Measurements from ENCODE around the gene PITPNM1. TPM values are rescaled to one million over a fixed set of nuclear protein-coding genes. Genes with fewer than 3 reads are reported as not detected.
A peak's percentile ranks its signal among the peaks of the same experiment; 100 is the strongest.
"Not testable (repeated sequence)": the region's sequence is repeated elsewhere in the genome, so short reads cannot be mapped to it uniquely, and the experiment has no call there.

The PITPNM1 gene
- total RNA-seq, 1 donor from 2014 or later, result 36.6 TPM

DNA sequence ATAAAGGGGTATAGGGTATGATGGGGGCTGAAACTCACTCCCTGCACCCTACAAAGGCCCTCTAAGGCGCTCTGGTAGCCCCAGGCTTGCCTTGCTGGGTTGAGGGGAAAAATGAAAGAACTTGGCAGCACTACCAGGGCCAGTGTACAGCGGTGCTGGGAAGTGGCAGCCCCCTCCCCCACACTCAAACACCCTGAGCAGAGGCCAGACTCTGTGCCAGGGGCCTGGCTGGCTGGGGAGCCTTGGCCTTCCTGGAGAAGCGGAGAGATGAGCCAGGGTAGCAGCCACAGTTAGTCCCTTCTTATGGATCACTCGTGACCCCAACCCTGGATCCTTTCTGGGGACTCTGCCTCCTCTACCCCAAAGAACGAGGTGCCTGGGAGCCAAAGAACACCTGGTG is 38.8 kb downstream of the PITPNM1 start:
- DNase-seq, result no peak

GRCh38 chr11:67465530-67465929 is 39.6 kb downstream of the PITPNM1 start:
- H3K4me3 ChIP-seq, result peak overlapping the region; percentile 75
- peak overlapping the region; percentile 95 for H3K27ac ChIP-seq (replicated peaks)
- H3K27me3 ChIP-seq (ENCODE audit: low read depth); H3K36me3 ChIP-seq; DNase-seq; H3K9me3 ChIP-seq (replicated peaks); intact Hi-C loops (cut with micrococcal nuclease): not testable (repeated sequence)
- H3K4me1 ChIP-seq, result peaks cover 51% of the 10 kb centered on the region

More for the DNA sequence above, 38.8 kb downstream of the PITPNM1 start:
- TF ChIP-seq CTCF (IDR thresholded peaks at IDR 0.05; ENCODE audit: borderline replicate concordance), result no peak
- no peak overlapping the region for H3K4me3 ChIP-seq
- no peaks in the 10 kb centered on the region for H3K27me3 ChIP-seq (ENCODE audit: low read depth)
- H3K4me1 ChIP-seq, result peaks cover 51% of the 10 kb centered on the region
- peak overlapping the region; percentile 1 for H3K27ac ChIP-seq (replicated peaks)
- H3K36me3 ChIP-seq, result no peaks in the 10 kb centered on the region
- intact Hi-C loops (cut with micrococcal nuclease), result no loop called here
- no peaks in the 10 kb centered on the region for H3K9me3 ChIP-seq (replicated peaks)

- TF ChIP-seq CTCF (IDR thresholded peaks at IDR 0.05; ENCODE audit: borderline replicate concordance), result no peak
- H3K36me3 ChIP-seq, result no peaks in the 10 kb centered on the region
- no peaks in the 10 kb centered on the region for H3K9me3 ChIP-seq (replicated peaks)
- peak overlapping the region; percentile 75 for H3K4me3 ChIP-seq
- H3K27ac ChIP-seq (replicated peaks), result peak overlapping the region; percentile 95
- intact Hi-C loops (cut with micrococcal nuclease), result no loop called here
- no peaks in the 10 kb centered on the region for H3K27me3 ChIP-seq (ENCODE audit: low read depth)
- H3K4me1 ChIP-seq, result peaks cover 51% of the 10 kb centered on the region
- DNase-seq, result no peak
Observed at GRCh38 chr11:67465189-67465510, 40.0 kb downstream of the PITPNM1 start.

DNA sequence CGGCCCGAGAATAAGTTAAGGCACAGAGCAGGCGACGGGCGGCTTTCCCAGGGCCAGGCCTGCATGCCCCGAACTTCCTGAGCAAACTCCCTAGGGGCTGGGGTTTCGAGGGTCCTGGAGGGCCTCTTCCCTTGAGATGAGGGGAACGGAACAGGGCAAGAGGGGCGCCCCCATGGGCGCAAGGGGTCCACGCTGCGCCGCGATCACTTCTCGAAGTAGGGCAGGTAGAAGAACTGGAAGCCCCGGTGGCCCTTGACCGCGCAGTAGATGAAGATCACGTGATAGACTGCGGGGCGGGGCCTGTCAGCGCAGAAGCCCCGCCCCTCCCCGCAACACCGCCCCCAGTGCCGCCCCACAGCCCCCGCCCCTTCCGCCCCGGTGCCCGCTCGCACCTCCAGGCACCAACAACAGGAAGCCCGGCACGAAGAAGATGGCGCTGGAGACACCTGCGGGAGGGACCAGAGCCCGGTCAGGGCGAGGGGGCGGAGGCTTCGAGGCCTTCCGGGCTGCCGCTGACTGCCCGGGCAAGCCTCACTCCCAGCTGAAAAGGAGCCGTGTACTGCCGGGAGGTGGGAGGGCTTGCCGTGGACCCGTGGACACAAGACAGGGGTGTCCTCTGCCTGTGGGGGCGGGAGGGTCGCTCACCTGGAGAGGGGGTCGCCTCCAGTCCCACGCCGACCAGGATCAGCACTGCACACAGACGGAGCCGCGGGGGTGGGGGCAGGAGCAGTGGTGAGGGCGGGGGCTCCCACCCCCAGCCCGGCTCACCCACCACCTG is 40.6 kb downstream of the PITPNM1 start:
- Histone ChIP-seq H3K27me3 (ENCODE audit: low read depth) (no peaks in the 10 kb centered on the region), H3K27ac (replicated peaks) (peak overlapping the region; percentile 95), H3K4me3 (peak overlapping the region; percentile 75), H3K9me3 (replicated peaks) (no peaks in the 10 kb centered on the region), H3K36me3 (no peaks in the 10 kb centered on the region), H3K4me1 (peaks cover 47% of the 10 kb centered on the region)
- TF ChIP-seq CTCF (IDR thresholded peaks at IDR 0.05; ENCODE audit: borderline replicate concordance), result no peak
- intact Hi-C loops (cut with micrococcal nuclease), result no loop called here
- DNase-seq, result peak; percentile 87

DNA sequence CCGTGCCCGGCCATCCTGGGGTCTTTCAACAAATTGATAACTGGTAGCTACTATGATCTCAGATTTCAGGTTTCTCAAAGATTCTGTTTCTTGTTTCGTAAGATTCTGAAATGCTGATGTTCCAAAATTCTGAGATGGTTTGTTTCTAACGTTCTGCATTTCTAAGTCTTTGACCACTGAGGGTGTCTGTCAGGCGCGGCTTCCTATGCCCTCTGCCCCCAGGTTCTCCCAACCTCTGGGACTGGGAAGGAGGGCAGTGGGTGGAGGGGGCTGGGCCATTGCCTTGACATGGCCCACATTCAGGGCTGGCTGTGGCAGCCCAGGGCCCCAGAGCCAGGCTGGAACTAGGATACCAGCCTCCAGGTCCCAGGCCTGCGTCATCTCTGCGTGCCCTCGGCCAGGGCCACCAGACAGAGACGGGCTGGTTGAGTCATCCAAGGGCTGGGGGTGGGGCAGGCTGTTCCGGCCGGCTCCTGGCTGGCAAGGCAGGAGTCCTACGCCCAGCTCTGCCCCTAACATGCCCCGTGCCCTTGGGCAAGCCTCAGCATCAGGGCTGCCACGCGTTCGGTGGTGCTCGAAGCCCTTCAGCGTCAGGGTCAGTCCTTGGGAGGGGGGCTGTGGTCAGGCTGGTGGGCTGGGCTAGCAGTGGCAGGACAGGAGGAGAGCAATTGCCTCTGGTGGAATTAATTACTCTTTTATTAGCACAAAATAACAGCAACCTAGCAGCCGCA is 41.3 kb downstream of the PITPNM1 start:
- peak overlapping the region; percentile 75 for H3K4me3 ChIP-seq
- H3K9me3 ChIP-seq (replicated peaks), result no peaks in the 10 kb centered on the region
- peak; percentile 45 for DNase-seq

More for the DNA sequence above, 41.3 kb downstream of the PITPNM1 start:
- intact Hi-C loops (cut with micrococcal nuclease), result no loop called here
- H3K27me3 ChIP-seq (ENCODE audit: low read depth), result no peaks in the 10 kb centered on the region
- TF ChIP-seq CTCF (IDR thresholded peaks at IDR 0.05; ENCODE audit: borderline replicate concordance), result no peak
- H3K27ac ChIP-seq (replicated peaks), result peak overlapping the region; percentile 95
- peaks cover 42% of the 10 kb centered on the region for H3K4me1 ChIP-seq
- H3K36me3 ChIP-seq, result no peaks in the 10 kb centered on the region

Measured in left ventricle myocardium inferior (tissue), 1 donor.